Neutrophil (primary cell): ENCODE results near the gene MGME1.
"Not testable (repeated sequence)": the region's sequence is repeated elsewhere in the genome, so short reads cannot be mapped to it uniquely, and the experiment has no call there.

Experiments used
- H3K27ac ChIP-seq: fragments of 200-600 bp; sonication (generic); 2 replicates; pipeline ENCODE4 v1.5.1; 2016; ENCODE audit warnings: mild to moderate bottlenecking, moderate library complexity
- H3K27me3 ChIP-seq: fragments of 200-600 bp; sonication (generic); 2 replicates; pipeline ENCODE4 v1.6.0; 2016; ENCODE audit warnings: mild to moderate bottlenecking
- H3K36me3 ChIP-seq: fragments of 200-600 bp; sonication (generic); 2 replicates; pipeline ENCODE4 v1.5.1; 2017
- H3K4me1 ChIP-seq, 2 experiments: fragments of 200-600 bp in 1 of 2; sonication (generic) in 1 of 2; 1 replicate in 1 of 2; 2 replicates in 1 of 2; pipeline versions ENCODE4 v1.5.1 to v1.6.1; 2013 to 2016; ENCODE audit warnings: low read depth in 1 of 2, low read length in 1 of 2, mild to moderate bottlenecking in 1 of 2, moderate library complexity in 1 of 2; ENCODE audit not compliant: control insufficient read depth in 1 of 2, insufficient read depth in 1 of 2
- H3K4me3 ChIP-seq, 2 experiments: fragments of 200-600 bp in 1 of 2; sonication (generic) in 1 of 2; 1 replicate in 1 of 2; 2 replicates in 1 of 2; pipeline ENCODE4 v1.5.1; 2013 to 2016; ENCODE audit warnings: low read depth in 1 of 2, low read length in 1 of 2, mild to moderate bottlenecking in 1 of 2, moderate library complexity in 1 of 2
- H3K9me3 ChIP-seq: fragments of 200-600 bp; sonication (generic); 2 replicates; pipeline ENCODE4 v1.5.1; 2016
- CTCF ChIP-seq: fragments of 200-600 bp; sonication (generic); IDR thresholded peaks from 2 replicates; pipeline ENCODE4 v1.5.1; 2016; ENCODE audit warnings: antibody characterized with exemption

The MGME1 gene

GRCh38 chr20:18019068-18019467 is 50.2 kb downstream of the MGME1 start:
- no peaks in the 10 kb centered on the region for H3K27me3 ChIP-seq
- TF ChIP-seq CTCF = no peak
- no peaks in the 10 kb centered on the region for H3K36me3 ChIP-seq
- no peaks in the 10 kb centered on the region for H3K9me3 ChIP-seq
- no peaks in the 10 kb centered on the region for H3K4me1 ChIP-seq
- no peak overlapping the region for H3K27ac ChIP-seq
- H3K4me3 ChIP-seq = no peak overlapping the region

- no peak for TF ChIP-seq CTCF
- Histone ChIP-seq H3K9me3 (no peaks in the 10 kb centered on the region), H3K27me3 (no peaks in the 10 kb centered on the region), H3K36me3 (no peaks in the 10 kb centered on the region), H3K27ac (no peak overlapping the region), H3K4me1 (no peaks in the 10 kb centered on the region), H3K4me3 (no peak overlapping the region)
Measured at GRCh38 chr20:18020931-18021330, 52.1 kb downstream of the MGME1 start.

- no peaks in the 10 kb centered on the region for H3K36me3 ChIP-seq
- H3K4me3 ChIP-seq = no peak overlapping the region
- no peak for TF ChIP-seq CTCF
- H3K27ac ChIP-seq = no peak overlapping the region
- no peaks in the 10 kb centered on the region for H3K4me1 ChIP-seq
- H3K27me3 ChIP-seq = no peaks in the 10 kb centered on the region
- no peaks in the 10 kb centered on the region for H3K9me3 ChIP-seq
Measured at GRCh38 chr20:18024606-18025127, 55.8 kb downstream of the MGME1 start.

- not testable (repeated sequence) for H3K27ac ChIP-seq, H3K4me3 ChIP-seq, H3K4me1 ChIP-seq, H3K27me3 ChIP-seq, H3K36me3 ChIP-seq, H3K9me3 ChIP-seq
Measured at GRCh38 chr20:18027011-18027410, 58.2 kb downstream of the MGME1 start.

DNA sequence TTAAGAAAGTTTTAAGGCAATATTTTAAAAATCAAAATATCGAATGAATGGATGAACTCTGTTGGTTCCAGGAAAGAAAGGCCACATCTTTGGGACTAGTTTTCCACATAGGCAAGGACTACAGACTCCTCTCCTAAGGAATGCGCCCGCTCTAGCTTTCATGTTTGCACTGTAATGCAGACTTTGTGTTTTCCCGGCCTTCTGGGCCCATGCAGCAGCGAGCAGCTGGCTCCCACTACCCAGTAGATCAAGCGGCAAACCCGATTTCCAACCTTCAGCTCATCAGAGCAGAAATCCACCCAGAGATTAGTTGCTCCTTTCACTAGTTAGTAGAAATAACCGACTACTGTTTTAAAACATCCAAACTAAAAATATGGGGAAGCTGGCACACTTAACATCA is 61.2 kb downstream of the MGME1 start:
- no peaks in the 10 kb centered on the region for H3K9me3 ChIP-seq

DNA sequence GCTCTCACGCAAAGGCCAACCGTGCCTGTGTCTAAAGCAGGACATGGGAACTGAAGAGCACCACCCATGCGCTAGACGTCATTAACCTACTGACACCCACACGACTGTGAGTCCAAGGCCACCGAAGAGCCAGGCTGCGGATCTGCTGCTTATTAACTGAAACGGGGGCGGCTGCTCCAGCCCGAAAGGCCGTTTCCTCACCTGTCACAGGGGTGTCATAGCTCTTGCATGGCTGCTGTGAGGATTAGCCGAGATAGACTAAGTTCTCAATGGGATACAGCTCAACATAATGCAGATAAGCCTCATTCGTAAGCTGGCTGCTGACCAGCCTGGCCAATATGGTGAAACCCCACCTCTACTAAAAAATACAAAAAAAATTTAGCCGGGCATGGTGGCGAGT is 62.2 kb downstream of the MGME1 start:
- H3K9me3 ChIP-seq = no peaks in the 10 kb centered on the region
- H3K27me3 ChIP-seq = no peaks in the 10 kb centered on the region
- H3K36me3 ChIP-seq = no peaks in the 10 kb centered on the region
- no peaks in the 10 kb centered on the region for H3K4me1 ChIP-seq
- TF ChIP-seq CTCF = no peak
- no peak overlapping the region for H3K27ac ChIP-seq
- no peak overlapping the region for H3K4me3 ChIP-seq

More for the DNA sequence above, 61.2 kb downstream of the MGME1 start:
- no peak overlapping the region for H3K27ac ChIP-seq
- no peaks in the 10 kb centered on the region for H3K36me3 ChIP-seq
- no peaks in the 10 kb centered on the region for H3K4me1 ChIP-seq
- H3K4me3 ChIP-seq = no peak overlapping the region
- TF ChIP-seq CTCF = no peak
- H3K27me3 ChIP-seq = no peaks in the 10 kb centered on the region
